SK-N-SH treated with all-trans-retinoic acid at 6 μM for 48 hours (cell line): ENCODE results near the gene CD22.

Source experiments
- ARNTL ChIP-seq: fragments of 450-650 bp; formaldehyde crosslinking; IDR thresholded peaks from 2 replicates; pipeline ENCODE4 v1.5.0; 2020; ENCODE audit warnings: low read depth, mild to moderate bottlenecking, moderate library complexity, borderline replicate concordance
- GLIS3 ChIP-seq: fragments of 250-450 bp; sonication (Bioruptor Pico); IDR thresholded peaks from 2 replicates; pipeline ENCODE4 v1.5.0; 2020; ENCODE audit warnings: mild to moderate bottlenecking, moderate library complexity
- OSR1 ChIP-seq: fragments of 250-450 bp; sonication (Bioruptor Pico); IDR thresholded peaks from 2 replicates; pipeline ENCODE4 v1.8.0; 2022; ENCODE audit warnings: moderate library complexity, mild to moderate bottlenecking, inconsistent platforms
- PATZ1 ChIP-seq: fragments of 250-450 bp; sonication (Bioruptor Pico); IDR thresholded peaks from 2 replicates; pipeline ENCODE4 v1.8.0; 2020; ENCODE audit warnings: mild to moderate bottlenecking, moderate library complexity, borderline replicate concordance
- PPARA ChIP-seq: fragments of 250-450 bp; sonication (Bioruptor Pico); IDR thresholded peaks from 2 replicates; pipeline ENCODE4 v1.5.0; 2020; ENCODE audit warnings: mild to moderate bottlenecking, borderline replicate concordance
- RARB ChIP-seq: fragments of 250-450 bp; sonication (Bioruptor Pico); IDR thresholded peaks from 2 replicates; pipeline ENCODE4 v1.8.0; 2021; ENCODE audit warnings: mild to moderate bottlenecking, moderate library complexity
- SNAI2 ChIP-seq: fragments of 250-450 bp; sonication (Bioruptor Pico); IDR thresholded peaks from 2 replicates; pipeline ENCODE4 v1.5.0; 2020; ENCODE audit warnings: mild to moderate bottlenecking, moderate library complexity
- TCF4 ChIP-seq: fragments of 250-450 bp; sonication (Bioruptor Pico); IDR thresholded peaks from 2 replicates; pipeline ENCODE4 v1.8.0; 2021; ENCODE audit warnings: mild to moderate bottlenecking, moderate library complexity, borderline replicate concordance
- ZFP3 ChIP-seq: fragments of 250-450 bp; sonication (Bioruptor Pico); IDR thresholded peaks from 2 replicates; pipeline ENCODE4 v1.5.0; 2020; ENCODE audit warnings: mild to moderate bottlenecking, moderate library complexity
- ZNF565 ChIP-seq: fragments of 450-650 bp; formaldehyde crosslinking; conservative IDR thresholded peaks from 2 replicates; pipeline ENCODE4 v1.5.0; 2020; ENCODE audit warnings: low read depth, mild to moderate bottlenecking, moderate library complexity
- ZNF70 ChIP-seq: fragments of 450-650 bp; formaldehyde crosslinking; IDR thresholded peaks from 2 replicates; pipeline ENCODE4 v1.5.0; 2020; ENCODE audit warnings: mild to moderate bottlenecking, moderate library complexity
- ZNF8 ChIP-seq: fragments of 450-650 bp; formaldehyde crosslinking; IDR thresholded peaks from 2 replicates; pipeline ENCODE4 v1.5.0; 2020; ENCODE audit warnings: mild to moderate bottlenecking, moderate library complexity
- TF ChIP-seq, protein P1 (sequence below): fragments of 250-450 bp; sonication (Bioruptor Pico); IDR thresholded peaks from 2 replicates; pipeline ENCODE4 v1.5.1; 2020; ENCODE audit warnings: low read depth, mild to moderate bottlenecking, moderate library complexity
- TF ChIP-seq, protein P2 (sequence below): fragments of 250-450 bp; sonication (Bioruptor Pico); IDR thresholded peaks from 2 replicates; pipeline ENCODE4 v1.8.0; 2021; ENCODE audit warnings: low read depth, mild to moderate bottlenecking, moderate library complexity, borderline replicate concordance

- TF ChIP-seq TCF4 (no peak), ZNF8 (no peak), ZNF70 (CRISPR knock-in tag) (no peak), PATZ1 (CRISPR knock-in tag) (no peak), ARNTL (CRISPR knock-in tag) (no peak), OSR1 (no peak), GLIS3 (CRISPR knock-in tag) (no peak), ZFP3 (CRISPR knock-in tag) (no peak), PPARA (CRISPR knock-in tag) (no peak), ZNF565 (CRISPR knock-in tag) (no peak), SNAI2 (no peak), RARB (CRISPR knock-in tag) (no peak)
- TF ChIP-seq, protein P1, sequence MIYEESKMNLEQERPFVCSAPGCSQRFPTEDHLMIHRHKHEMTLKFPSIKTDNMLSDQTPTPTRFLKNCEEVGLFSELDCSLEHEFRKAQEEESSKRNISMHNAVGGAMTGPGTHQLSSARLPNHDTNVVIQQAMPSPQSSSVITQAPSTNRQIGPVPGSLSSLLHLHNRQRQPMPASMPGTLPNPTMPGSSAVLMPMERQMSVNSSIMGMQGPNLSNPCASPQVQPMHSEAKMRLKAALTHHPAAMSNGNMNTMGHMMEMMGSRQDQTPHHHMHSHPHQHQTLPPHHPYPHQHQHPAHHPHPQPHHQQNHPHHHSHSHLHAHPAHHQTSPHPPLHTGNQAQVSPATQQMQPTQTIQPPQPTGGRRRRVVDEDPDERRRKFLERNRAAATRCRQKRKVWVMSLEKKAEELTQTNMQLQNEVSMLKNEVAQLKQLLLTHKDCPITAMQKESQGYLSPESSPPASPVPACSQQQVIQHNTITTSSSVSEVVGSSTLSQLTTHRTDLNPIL: no peak
- TF ChIP-seq, protein P2, sequence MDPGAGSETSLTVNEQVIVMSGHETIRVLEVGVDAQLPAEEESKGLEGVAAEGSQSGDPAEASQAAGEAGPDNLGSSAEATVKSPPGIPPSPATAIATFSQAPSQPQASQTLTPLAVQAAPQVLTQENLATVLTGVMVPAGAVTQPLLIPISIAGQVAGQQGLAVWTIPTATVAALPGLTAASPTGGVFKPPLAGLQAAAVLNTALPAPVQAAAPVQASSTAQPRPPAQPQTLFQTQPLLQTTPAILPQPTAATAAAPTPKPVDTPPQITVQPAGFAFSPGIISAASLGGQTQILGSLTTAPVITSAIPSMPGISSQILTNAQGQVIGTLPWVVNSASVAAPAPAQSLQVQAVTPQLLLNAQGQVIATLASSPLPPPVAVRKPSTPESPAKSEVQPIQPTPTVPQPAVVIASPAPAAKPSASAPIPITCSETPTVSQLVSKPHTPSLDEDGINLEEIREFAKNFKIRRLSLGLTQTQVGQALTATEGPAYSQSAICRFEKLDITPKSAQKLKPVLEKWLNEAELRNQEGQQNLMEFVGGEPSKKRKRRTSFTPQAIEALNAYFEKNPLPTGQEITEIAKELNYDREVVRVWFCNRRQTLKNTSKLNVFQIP (CRISPR knock-in tag): no peak
Observed at GRCh38 chr19:35279374-35279773, 49.6 kb upstream of the CD22 start.
